T-helper 2 cell (primary cell): ENCODE measurements around the gene MOB1B.
A peak's percentile ranks its signal among the peaks of the same experiment; 100 is the strongest.
"Not testable (repeated sequence)": the region's sequence is repeated elsewhere in the genome, so short reads cannot be mapped to it uniquely, and the experiment has no call there.

Experiments
- DNase-seq, 5 experiments: peaks; one replicate each; pipeline versions ENCODE4 v3.0.0 to v3.0.0-alpha.2; 2012 to 2022
- total RNA-seq, 2 donors: gene quantifications; one replicate each; lab custom pipeline; 2026; lab: John Stamatoyannopoulos, UW

The MOB1B gene
- 13.7 to 16.4 reads per million in 2 donors for total RNA-seq

DNA sequence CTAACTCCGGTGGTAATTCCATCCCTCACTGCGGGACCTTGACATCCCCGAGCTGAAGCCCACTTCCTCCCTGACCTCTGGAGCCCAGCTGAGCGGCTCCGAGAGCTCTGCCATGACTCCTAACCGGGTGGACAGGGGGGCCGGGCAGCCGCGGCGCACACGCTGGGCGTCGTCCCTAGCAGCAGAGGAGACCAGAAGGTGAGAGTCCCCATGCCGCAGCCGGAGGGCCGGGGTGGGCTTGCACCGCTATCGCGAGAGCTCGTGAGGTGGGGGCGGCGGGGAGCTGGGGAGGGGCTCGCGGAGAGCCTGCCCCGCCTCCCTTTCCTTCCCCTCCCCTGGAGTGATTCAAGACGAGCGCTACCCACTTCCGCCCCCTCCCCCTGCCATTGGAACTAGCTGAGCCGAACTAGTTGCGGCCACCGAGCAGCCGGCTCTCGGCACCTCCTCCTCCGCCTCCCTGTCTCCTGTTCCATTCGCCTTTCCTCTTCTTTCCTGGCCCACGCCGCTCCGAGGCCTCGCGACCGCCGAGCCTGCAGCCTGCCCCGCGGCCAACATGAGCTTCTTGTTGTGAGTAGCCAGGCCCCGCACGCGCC lies at the start of gene MOB1B:
TSS of gene MOB1B (plus strand) at position 386 of the 593 bp plus-strand sequence. CDS start at position 554, 168 bp downstream.
- DNase-seq: peak; percentile 69 to 90 (median 76)

- no peak for DNase-seq
These were observed 46.7 kb upstream of the MOB1B start for GRCh38 chr4:70855464-70855863.

GRCh38 chr4:70858454-70858853 lies 43.7 kb upstream of the MOB1B start:
- DNase-seq: no peak

DNA sequence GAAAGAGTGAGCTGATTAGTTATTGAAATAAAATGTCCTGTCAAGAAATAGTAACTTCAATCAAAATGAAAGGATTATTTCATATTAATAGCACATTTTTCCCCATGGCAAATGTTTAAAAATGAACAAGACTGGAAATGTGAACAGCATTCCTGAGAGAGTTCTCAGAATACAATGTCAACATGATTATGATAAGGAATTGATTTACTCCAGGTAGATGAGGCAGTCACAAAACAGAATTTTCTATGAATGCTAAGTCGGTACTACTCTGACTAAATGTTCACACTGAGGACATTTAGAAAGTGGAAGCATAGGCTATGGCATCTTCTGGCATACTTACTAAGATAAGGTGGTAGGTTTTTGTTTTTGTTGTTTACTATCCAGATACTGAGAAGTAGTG lies 43.1 kb upstream of the MOB1B start:
- DNase-seq: no peak

DNA sequence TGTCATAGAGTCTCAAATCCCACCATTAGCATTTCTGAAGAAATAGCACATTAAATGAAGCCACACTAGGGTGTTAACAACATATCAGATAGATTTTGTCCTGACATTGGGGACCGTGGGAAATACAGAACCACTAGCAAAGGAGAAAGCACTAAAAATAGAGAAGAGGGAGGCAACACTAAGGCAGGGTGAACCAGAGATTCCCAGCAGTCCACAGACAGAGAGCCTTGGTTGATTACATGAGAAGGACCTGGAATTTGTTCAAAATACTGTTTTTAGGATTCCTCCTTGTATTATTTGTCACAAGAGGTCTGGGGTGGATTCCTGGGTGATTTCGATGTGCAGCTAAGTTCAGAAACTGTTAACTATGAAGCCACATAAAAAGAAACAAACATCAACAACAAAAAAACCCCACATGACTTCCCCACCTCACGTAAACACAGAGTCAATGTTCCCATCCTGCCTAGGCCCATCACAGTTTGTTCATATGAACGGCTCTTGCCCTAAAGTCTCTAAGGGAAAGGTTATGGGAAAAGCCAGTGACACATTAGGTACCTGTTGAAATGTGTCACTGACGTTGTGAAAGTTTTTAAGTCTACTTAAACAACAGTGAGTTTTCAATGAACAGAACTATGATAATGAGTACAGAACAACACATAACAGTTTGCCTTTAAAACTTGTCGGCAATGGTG lies 38.9 kb upstream of the MOB1B start:
- peak in 1 of 5 experiments; percentile 25 for DNase-seq

- DNase-seq: no peak
These were observed 33.4 kb upstream of the MOB1B start for GRCh38 chr4:70868778-70869177.

DNA sequence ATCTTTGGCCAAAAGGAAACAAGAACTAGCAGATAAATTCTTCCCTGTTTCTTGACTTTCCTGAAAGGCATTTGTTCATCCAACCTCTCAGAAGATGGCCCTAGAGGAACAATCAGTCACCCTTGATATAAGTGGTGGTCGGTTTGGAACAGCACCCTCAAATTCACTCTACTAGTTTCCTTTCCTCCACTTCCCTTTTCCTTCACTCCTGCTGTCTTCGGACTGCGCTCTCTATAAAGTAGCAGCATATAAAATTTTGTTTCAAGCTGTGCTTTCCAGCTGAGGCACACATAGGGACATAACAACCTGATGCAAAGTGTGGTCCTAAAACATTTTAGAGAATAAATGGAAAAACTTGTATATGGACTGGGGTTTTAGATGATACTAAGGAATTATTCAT lies 29.0 kb upstream of the MOB1B start:
- DNase-seq: no peak

DNA sequence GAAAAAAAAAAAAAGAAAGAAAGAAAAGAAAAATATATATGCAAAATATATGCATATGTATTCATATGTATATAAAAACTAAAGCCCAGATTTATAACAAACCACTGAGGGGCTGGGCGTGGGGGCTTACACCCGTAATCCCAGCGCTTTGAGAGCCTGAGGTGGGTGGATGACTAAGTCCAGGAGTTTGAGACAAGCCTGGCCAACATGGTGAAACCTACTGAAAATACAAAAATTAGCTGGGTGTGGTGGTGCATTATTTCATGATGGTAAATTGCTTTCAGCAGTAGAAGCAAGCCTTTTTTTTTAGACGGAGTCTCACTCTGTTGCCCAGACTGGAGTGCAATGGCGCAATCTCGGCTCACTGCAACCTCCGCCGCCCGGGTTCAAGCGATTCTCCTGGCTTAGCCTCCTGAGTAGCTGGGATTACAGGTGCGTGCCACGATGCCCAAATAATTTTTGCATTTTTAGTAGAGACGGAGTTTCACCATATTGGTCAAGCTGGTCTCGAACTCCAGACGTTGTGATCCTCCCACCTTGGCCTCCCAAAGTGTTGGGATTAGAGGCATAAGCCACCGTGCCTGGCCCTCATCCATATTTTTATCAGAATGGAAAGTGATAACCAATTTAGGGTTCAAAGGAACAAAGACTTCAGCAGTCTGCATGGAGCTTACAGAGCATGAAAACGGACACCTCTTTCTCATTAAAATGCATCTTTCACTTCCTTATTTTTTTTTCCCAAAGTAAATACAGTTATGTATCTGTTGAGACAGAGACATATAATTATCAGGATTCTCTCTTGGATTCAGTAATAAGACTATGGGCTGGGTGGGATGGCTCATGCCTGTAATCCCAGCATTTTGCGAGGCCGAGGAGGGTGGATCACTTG lies 27.7 kb upstream of the MOB1B start:
- no peak for DNase-seq

GRCh38 chr4:70877556-70877955 lies 24.6 kb upstream of the MOB1B start:
- no peak for DNase-seq

GRCh38 chr4:70880739-70881138 lies 21.4 kb upstream of the MOB1B start:
- no peak for DNase-seq

GRCh38 chr4:70885174-70885573 lies 17.0 kb upstream of the MOB1B start:
- DNase-seq: no peak

DNA sequence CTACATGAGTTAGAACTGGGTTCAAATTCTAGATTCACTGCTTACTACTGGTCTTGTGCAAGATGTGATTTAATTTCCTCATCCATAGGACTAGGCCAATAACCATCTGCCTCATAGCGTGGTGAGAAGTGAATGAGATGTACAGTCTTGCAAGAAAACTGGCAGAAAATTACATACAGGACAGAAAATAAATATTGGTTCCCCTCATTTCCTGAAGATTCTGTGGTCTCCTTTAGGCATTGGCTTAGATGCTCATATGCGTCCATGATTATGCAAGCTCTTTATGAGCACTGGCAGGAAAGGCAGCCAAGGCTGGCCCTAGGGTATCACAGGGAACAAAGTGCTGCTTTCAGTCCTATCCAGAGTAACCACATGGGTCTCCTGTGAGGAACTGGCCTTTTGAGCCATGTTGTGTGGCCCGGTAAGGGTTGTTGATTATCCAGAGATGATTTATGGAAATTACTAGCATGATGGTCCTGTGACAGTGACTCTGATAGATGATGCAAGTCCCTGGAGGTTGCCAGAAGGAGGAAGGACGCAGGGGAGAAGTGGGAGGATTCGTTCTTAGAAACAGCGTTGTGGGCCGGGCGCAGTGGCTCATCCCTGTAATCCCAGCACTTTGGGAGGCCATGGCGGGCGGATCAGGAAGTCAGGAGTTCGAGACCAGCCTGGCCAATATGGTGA lies 9.9 kb upstream of the MOB1B start:
- no peak for DNase-seq

- no peak for DNase-seq
These were observed 8.4 kb upstream of the MOB1B start for GRCh38 chr4:70893790-70894189.

DNA sequence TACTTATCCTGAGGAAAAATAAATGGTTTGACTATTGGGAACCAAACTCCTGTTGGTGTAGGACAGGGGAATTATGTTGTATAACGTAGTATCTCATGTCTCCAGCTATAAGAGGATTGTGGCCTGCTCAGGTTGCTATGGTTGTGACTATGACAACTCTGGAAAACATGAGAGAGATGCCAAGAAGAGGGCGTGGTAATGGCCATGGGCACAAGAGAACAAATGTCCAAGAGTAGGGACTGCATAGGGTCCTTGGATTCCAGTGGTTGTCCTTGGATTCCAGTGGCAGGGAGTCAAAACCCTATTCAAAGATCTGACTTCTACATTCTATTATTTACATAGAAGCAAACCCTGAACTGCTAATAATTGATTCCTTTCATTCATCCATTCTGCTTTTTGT lies 6.8 kb upstream of the MOB1B start:
- DNase-seq: no peak

DNA sequence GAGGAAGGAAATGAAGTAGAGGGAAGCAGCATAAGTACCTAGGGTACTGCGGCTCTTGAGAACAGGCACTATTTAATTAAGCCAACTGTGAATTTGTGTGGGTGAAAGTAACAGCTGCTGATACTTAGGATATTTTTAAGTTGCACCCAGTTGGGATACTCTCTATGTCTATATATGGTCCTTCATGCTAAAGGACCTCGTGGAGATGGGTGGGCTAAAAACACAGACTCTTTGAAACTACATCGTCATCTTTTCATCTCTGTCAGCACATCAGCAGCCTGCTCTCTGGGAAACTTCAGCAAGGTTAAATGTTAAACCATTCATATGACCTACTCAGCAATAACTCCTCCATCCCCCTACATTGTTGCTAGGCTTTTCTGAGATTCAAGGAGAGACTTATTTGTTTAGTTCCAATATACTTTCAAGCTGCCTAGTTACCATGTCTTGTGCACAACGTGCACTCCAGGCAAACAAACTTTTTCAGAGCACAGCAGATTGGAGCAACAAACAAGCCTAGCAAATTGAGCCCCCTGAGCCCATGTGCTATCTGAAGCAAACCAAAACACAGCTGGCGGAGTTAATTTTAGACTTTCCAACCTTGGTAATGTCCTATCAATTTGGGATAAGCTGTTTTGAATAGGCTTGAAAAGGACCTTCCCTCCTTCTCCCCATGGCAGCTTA lies 6.2 kb upstream of the MOB1B start:
- no peak for DNase-seq

GRCh38 chr4:70898581-70898980 lies 3.6 kb upstream of the MOB1B start:
- DNase-seq: not testable (repeated sequence)

DNA sequence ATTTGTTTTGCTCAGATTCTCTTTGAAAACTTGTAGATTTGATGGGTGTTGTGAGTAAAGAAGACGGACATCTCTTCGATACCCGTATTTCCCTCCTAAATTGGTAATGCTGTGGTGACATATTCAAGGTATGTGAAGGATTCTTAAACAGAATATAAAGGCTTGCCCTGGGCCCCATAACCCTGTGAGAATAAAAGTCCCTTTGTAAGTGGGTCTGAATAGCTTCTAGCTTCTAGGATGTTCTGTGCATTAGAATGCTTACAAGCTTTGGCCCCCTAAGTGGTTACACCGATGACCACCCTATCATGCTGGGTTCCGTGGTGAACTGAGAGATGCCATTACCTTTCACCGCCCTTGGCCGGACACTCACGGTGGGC lies 574 bp upstream of the MOB1B start:
- DNase-seq: peak in 1 of 5 experiments; percentile 22

DNA sequence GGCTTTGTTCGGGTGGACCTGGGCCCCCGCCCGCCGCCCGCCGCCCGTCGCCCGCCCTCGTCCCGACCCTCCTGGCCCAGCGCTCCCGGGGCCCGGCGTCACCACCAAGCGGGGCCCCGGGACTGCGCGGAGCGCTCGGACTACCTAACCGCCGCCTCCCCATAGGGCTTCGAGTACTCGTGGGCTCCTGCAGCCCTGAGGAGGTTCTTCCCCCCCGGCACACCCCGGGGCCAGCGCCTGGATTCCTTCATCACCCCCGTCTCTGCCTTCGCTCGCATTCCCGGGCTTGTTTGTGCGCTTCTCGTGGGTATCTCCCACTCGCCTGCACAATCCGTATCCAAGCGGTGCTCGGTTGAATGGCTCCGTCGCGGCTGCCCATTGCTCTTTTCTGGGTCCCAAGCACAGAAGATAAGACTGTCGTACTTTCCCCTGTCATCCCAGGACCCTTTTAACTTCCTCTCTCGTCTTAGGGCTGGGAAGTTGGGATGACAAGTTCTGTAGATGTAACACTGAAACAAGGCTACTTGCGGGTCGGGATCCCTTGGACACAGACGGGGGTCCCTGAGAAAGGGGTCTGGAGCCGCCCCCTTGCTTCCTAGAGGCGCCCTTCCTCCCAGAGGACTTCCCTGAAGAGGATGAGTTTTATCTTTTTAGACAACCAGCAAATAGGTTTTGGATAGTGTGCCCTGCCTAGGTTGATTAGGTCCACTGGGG lies 565 bp downstream of the MOB1B start:
- DNase-seq: peak in 1 of 5 experiments; percentile 7

GRCh38 chr4:70903291-70903603 lies 1.1 kb downstream of the MOB1B start:
- no peak for DNase-seq

- DNase-seq: no peak
These were observed 6.9 kb downstream of the MOB1B start for GRCh38 chr4:70908993-70909556.

- no peak for DNase-seq
These were observed 11.8 kb downstream of the MOB1B start for GRCh38 chr4:70914000-70914399.

- no peak for DNase-seq
These were observed 12.5 kb downstream of the MOB1B start for GRCh38 chr4:70914631-70915030.
